ENCODE data around the gene ZNHIT6.

The ZNHIT6 gene

DNA sequence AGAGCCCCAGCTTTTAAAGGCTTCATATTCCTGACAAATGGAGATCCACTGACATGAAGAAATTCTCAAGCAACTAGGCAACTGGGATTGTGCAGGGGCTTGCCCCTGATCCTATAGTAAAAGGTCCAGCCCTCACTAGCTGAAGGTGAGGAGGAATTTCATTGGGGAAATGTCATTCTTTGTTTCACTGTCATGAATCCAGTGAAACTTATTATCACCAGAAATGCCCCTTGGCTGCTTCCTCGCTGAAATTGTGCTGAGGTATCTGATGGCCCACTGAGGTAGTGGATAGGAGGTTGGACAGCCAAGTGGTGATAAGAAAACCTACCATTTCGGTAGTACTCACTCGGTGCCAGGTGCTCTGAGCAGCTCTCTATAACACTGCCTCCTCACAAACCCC lies 91.5 kb downstream of the ZNHIT6 start:
- no peak for DNase-seq

DNA sequence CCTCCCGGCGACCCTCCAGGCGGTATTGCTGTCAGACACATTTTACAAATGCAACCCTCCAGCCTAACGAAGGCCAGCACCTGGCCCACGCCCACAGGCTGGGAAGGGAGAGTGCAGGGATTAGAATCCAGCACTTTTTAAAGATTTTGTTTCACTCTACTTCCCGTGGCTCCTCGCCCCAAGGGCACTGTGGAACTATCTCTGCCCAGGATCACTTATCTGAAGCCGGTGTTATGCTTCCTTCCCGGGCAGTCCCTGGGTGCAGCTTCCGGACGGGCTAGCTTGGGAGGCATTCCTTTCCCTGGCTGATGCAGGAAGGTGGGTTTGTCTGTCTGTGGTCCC lies 91.9 kb downstream of the ZNHIT6 start:
- no peak for DNase-seq

DNA sequence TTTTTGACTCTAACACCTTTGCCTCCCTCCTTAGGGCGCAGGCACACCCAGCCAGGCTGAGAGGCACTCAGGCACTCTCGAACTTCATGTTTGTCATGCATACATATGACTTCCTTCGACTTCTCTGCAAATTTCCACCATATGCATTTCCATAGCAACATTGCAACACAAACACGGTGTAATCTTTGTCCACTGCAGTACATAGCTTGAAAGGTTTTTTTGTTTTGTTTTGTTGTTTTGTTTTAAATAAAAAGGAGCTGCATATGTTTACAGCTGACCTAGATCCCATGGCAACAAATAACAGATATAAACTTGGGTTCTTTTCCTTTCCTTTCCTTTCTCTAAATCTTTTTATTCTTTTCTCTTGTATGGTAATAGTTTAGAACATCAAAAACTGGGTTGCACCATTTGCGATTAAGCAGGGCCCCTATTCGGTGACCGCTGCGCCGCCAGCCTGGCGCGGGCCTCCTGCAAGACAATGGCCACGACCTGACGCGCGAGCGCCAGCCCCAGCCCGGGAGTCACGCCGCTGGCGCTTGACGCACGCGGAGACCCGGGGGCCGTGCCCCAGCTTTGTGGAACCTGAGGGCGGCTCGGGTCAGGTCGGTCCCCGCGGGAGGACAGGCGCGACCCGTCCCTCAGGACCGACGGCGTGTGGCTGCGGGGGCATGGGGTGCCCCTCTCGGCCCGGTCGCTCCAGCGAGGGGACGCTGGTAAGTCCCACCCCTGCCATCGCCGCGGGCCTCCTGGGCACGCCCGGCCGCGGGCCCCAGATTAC lies 92.5 kb downstream of the ZNHIT6 start:
- DNase-seq = peak; percentile 13

DNA sequence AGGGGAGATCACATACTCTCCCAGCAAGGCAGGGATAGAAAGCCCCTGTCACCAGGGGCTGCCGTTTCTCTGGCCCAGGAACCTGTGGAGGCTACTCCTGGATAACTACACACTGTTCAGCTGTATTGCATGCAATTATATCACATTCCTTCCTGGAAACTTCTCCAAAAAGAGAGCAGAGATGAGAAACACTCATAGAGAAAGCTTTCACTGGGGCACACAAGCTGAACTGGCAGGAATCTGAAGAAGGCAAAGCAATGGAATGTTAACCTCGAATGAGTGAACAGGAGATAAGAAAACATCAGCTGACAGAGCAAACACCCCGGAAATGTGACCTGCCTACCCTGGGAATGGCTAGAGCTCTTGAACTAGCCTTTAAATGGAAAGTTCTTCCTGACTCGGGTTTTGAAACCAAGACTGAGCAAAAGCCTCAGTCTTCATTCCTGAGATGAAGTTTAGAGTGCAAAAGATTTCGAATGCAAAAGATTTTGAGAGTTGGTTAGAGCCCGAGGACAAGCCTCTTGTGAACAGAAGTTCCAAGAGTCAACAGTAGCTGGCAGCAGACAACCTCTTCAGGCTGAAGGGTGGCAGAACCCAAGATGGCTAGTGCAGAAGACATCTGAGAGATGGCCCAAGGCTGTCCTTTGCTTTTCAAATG lies 95.4 kb downstream of the ZNHIT6 start:
- DNase-seq = peak; percentile 68

DNA sequence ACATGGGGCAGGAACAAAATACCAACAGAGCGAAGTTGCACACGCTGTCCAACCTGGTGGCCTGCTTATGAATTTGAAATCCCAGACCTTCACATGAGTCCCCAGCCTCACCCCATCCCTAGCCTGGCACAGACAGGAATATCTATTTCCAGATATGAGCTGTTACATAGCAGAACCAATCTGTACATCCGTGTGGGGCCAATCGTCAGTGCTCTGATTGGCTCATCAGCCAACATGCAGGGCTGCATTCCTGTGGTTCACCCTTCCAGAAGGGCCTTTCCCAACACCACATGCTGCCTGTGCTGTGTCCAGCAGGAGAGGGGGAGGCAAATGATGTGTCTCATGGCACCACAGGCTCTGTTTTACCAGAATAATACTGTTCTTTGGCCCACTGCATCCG lies 96.4 kb downstream of the ZNHIT6 start:
- no peak for DNase-seq

DNA sequence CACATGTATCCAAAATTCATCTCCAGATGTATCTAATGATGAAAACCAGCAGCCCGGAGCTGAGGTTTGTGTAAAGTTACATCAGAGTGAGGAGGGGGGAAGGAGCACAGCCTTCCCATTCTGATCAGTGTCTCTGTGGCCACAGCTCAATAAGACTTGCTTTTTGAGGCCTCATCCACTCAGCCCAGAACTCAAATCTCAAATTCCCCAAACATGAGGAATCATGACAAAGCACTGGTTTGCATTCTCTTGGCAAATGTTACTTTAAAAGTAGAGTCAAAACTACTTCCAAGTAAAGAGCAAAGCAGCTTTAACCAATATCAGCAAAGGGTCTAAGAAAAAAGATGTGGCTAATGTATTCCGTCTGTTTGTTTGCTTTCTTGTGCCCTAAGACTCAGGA lies 96.8 kb downstream of the ZNHIT6 start:
- no peak for DNase-seq

DNA sequence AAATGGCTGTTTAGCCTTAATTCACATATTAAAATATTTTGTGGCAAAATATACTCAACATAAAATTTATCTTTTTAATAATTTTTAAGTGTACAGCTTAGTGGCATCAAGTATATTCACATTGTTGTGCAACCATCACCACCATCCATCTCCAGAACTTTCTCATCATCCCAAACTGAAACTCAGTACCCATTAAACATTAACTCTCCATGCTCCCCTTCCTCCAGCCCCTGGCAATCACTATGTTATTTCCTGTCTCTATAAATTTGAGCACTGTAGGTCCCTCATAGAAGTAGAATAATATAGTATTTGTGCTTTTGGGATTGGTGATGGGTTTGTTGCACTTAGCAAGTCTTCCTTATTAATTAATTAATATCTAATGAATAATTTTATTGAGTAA lies 98.3 kb downstream of the ZNHIT6 start:
- DNase-seq = no peak

DNA sequence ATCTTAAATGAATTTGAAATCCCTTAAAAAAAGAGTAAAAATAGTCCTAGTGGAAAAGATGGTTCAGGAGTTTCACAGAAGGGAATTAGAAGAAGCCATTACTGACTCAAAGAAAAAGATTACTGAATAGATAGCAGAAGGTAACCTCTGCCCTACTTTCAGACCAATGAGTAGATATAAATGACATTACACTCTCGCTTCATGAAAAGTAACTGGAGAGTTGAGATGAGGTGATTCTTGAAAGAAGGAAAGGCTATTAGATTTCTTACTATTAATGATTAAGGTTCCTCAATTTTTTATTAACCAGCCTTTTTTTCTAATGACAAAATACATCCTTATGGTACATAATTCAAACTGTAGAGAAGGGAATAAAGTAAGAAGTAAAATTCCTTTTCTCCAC lies 99.4 kb downstream of the ZNHIT6 start:
- no peak for DNase-seq

DNA sequence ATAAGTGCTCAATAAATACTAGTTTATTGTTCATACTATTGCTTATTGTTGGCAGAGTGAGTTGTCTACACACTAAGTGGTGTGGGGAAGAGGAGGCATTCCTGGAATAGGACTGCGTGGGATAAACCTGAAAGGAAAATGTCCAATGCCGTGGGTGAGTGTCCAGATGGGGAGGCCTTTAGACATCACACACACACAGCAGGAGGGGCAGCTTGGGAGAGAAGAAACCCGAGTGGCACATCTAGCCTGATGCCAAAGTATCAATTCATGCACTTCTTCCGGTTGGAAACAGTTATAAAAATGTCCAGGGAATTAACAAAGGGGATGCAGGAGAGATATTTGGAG lies 100.3 kb downstream of the ZNHIT6 start:
- DNase-seq = no peak

DNA sequence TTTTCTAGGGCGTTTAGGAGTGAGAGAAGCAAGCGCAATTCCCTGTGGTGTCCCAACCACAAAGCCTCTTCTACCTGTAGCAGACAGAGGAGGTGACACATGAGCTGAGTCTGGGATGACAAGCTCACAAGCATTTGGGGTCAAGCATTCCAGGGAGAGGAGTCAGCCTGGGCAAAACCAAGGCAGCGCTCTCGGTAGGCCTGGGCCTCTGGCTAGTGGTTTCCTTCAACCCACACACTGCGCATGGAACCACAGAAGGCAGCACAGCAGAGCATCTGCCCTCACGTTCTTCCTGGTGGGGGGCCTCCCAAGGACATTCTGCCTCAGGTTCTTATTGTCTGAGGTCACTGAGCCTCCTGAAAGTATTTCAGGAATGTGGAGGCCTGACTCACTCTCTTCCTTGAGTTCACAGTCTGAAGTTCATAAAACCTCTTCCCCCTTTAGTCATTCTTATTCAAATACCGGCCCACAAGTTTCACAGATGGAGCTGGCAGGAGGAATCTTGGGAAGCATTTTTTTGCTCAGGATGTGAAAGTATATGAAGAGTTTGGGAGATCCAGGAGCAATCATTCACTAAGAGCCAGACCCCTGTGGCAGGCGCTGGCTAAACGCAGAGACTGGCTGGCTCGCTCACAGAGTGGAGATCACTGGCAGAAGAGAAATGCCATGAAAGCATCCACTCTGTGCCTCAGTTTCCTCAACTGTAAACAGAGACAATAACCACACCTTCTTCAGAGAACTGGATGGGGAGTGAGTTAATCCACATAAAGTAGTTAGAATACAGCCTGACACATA lies 100.9 kb downstream of the ZNHIT6 start:
- peak; percentile 25 for DNase-seq

DNA sequence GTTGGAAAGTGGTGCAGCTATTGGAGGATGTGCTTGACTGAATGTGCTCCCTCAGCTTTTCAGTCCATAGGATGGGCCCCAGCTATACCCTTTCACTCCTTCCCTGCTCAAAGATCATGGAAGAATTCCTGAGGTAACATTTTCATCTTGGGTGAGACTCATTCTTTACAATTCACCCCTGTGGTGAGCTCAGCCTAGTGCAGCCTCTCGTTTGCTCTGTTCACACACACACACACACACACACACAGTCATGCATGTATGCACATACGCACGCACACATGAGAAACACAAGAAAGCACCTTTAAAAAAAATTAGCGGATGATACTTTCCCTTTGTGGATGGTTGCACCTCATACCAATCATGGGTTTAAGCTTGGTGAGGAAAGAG lies 101.8 kb downstream of the ZNHIT6 start:
- no peak for DNase-seq

DNA sequence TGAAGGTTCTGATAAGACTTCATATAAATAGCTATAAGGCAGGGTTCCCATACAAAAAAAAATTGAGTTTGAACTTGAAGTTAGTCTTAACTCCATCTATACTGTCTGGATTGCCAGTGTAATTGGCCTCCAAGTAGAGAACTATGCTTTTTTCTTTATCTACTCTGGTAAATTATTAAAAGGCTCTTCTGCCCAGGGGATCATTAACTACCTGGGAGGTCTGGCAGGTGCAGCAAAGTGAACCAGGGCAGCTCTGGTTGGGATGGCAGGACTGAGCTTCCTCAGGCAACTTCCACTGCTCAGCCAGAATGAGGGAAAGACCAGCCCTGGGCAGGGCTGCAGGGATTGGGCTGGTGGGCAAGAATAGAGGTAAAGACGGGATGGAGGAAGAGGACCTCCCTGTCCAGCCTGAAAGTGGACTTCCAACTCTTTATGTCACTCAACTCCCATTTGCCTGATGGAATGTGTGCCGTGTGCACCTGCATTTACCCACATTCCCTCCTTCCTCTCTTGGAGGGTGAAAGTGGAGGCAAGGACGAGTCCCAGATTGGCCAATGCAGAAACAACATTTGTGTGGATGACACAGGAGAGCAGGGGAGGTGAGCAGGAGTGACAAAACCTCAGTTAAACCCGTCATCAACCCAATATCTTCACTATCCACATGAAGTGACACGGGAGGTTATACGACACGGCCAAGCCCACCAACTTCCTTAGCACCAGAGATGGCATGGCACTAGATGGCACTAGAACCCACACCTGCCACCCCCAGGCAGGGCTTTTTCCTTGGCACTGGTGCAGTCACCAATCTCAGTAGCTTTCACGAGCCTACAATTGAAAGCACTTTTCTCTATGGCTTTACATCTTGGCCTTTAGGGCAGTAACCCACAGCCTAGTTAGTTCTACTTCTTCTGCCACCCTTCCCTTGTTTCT lies 102.5 kb downstream of the ZNHIT6 start:
- peak; percentile 74 for DNase-seq

DNA sequence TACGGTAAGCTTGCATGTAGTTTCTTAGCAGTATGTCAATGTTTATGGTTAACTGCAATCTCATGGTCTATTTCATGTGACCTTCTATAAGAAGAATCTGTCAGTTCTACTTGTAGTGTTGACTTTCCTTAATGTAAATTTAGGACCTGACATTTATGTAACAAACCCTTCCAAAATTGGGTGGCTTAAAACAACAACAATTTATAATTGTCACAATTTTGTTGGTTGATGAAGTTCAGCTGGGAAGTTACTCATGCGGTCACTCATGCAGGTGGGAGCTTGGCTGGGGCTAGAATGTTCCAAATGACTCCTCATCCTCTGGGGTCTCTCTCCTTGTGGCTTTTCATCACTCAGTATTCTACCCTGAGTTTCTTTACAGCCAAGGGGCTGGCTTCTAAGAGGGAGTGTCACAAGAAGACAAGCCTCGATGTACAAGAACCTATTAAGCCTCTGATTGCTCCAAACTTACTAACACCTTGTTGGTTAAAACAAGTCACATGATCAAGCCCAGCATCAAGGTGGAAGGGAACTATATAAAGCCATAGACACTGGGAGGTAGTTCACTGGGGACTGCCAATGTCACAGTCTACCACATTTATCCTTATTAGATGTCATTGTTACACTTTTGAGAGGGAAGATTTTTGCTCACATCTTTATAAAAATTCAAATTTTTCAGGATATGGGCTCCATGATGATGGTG lies 103.8 kb downstream of the ZNHIT6 start:
- DNase-seq = no peak

DNA sequence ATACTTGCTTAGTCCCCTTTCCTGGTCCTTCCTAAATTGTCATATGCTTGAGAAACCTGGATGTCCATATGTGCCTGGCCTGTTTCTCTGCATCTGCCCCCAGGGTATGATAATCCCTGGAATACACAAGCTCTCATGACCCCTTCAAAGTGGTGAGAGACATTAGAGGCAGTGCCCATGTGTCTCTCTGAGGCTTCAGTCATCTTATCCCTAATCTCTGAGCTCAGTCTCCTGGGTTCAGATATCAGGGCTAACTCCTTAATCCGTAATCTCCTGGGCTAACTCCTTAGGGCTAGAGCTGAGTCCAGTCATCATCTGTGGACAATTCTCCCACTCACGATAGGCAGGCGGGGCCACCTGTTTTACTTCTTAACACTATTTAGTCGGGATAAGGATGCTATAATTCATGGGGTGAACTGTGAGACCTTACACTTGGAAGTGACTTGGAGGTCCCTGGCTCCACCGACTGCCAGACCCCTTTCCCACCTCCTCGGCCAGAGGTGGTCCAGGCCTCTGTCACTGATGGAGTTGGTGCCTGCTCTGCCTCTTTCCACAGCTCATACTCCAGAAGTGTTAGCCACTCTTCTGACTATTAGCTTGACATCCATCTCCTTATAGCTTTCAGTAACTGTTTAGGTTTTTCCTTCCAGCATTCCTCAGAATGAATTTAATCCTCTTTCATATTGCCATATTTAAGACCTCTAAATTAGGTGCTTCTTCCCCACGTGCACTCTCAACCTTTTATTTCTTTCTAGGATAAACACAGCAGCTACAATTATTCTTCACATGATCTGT lies 105.0 kb downstream of the ZNHIT6 start:
- no peak for DNase-seq

DNA sequence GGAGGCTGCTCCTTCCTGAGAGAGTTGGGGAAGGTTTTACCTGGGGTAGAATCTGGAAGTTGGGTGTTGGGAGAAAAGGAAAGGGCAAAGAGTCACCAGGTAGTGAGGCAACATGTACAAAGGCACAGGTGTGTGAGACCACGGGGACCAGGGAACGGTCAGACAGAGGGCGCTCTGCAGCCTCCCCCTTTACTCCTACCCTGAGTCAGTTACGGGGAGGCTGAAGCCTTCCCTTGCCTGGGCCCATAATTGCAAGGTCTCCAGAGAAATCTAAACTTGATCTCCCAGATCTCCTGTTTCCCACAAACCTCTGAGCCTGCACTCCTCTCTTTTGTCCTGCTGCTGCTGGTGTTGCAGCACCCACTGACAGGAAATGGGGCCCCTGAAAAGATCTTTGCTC lies 105.7 kb downstream of the ZNHIT6 start:
- DNase-seq = no peak

DNA sequence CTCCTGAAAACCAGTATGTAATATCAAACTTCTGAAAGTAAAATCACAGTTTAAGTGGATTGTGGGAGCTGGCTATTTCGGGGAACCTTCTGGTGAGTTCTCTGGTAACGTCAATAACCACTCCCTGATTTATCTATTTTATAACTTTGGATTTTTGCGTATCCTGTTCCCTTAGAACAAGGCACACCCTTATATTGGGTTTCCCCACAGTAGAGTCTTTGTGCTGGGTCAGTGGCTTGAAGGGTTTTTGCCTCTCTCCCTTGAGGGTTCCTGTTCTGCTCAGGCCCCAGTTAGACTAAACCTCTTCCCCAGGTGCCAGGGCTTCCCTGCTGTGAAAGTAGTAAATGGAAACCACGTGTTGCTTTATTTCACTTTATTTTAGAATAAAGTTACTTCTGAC lies 106.3 kb downstream of the ZNHIT6 start:
- DNase-seq = no peak

DNA sequence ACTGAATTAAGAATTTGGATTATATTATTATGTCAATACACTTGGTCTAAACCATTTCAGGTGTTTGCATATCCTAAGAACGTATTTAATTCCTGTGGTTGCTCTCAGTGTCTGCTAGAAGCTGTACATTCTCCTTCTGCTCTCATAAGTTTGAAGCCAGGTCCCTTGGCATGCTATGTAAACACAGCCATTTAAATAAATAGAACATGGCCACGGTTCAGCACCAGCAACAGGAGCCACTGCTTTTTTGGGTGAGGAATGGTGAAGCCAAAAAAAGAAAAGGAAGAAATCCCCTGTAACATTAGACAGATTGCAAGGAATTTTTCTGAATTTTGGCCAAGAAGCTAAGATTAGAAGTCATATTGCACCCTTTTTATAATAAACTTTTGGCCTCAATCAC lies 108.6 kb downstream of the ZNHIT6 start:
- DNase-seq = peak; percentile 34

Measured in DMS53 (cell line).